ENCODE data around the gene NOX3.

Gene NOX3

DNA sequence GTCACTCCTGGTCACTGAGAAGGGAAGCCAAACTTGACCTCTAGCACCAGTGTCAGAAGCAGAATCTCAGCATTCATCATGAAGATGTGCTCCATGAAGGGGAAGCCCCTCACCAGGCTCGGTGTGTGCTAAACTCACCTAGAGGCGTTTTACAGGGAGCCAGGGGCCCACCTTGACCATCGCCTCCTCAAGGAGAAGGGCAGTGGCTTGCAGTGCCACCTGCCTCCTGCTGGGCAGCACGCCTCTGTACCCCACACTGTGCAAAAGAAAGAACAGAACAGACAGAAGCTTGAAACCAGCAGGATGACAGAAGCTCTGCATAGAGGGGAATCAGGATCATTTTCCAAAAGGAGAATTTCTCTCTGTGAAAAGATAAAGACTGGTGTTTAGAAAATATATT is 39.7 kb downstream of the NOX3 start:
- no peak for DNase-seq
- TF ChIP-seq, protein P1, sequence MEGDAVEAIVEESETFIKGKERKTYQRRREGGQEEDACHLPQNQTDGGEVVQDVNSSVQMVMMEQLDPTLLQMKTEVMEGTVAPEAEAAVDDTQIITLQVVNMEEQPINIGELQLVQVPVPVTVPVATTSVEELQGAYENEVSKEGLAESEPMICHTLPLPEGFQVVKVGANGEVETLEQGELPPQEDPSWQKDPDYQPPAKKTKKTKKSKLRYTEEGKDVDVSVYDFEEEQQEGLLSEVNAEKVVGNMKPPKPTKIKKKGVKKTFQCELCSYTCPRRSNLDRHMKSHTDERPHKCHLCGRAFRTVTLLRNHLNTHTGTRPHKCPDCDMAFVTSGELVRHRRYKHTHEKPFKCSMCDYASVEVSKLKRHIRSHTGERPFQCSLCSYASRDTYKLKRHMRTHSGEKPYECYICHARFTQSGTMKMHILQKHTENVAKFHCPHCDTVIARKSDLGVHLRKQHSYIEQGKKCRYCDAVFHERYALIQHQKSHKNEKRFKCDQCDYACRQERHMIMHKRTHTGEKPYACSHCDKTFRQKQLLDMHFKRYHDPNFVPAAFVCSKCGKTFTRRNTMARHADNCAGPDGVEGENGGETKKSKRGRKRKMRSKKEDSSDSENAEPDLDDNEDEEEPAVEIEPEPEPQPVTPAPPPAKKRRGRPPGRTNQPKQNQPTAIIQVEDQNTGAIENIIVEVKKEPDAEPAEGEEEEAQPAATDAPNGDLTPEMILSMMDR (IDR thresholded peaks at IDR 0.05; ENCODE audit: low read depth, low read length, missing control alignments) = no peak
- in situ Hi-C loops (cut with HindIII; ENCODE audit: low pct_ligation_motif_present, low sequenced_read_pairs) = no loop called here
- Histone ChIP-seq H3K27me3 (replicated peaks) (no peaks in the 10 kb centered on the region), H3K27ac (no peak overlapping the region), H3K36me3 (replicated peaks) (no peaks in the 10 kb centered on the region), H3K4me3 (ENCODE audit: low read depth, low read length) (no peak overlapping the region)

DNA sequence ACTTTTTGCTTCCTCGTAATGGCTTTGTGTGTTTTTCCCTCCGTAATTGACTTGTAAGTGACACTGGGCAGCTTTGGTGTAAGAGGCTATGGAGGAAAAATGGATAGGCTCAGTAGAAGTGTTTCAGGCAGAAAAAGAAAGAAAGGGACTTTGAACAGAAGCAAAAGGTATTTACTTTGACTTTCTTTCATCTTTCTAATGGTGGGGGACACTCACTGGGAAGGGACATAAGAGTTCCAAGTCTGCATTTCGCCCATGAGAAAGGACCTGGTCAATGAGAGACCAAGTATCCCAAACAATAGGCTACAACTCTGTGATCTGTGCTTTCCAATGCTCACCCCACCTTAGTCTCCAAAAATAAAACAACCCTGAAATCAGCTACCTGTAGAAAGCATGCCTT is 41.6 kb downstream of the NOX3 start:
- H3K4me3 ChIP-seq (ENCODE audit: low read depth, low read length) = no peak overlapping the region
- in situ Hi-C loops (cut with HindIII; ENCODE audit: low pct_ligation_motif_present, low sequenced_read_pairs) = no loop called here
- TF ChIP-seq, protein P1 (IDR thresholded peaks at IDR 0.05; ENCODE audit: low read depth, low read length, missing control alignments) = no peak

DNA sequence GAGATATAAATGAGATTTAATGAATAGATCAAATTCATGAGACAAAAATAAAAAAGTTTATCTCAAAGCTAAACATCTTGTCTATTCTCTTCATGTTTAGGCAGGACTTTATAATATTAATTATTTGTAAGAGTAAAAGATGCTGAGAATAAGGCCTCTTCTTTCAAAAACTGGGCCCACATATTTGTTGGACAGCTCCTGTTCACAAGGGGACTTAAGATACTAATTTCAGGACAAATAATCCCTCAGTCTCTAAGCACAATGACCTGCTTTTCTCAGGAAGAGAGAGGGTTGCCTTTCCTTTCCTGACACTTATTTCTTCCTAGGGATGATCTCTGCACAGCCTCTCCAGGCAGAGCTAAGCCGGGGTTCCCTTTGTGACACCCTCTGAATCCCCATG is 43.3 kb downstream of the NOX3 start:
- no peak for DNase-seq
- in situ Hi-C loops (cut with HindIII; ENCODE audit: low pct_ligation_motif_present, low sequenced_read_pairs) = no loop called here
- H3K27me3 ChIP-seq (replicated peaks) = no peaks in the 10 kb centered on the region
- no peaks in the 10 kb centered on the region for H3K36me3 ChIP-seq (replicated peaks)
- H3K27ac ChIP-seq = no peak overlapping the region
- no peak overlapping the region for H3K4me3 ChIP-seq (ENCODE audit: low read depth, low read length)
- TF ChIP-seq, protein P1 (IDR thresholded peaks at IDR 0.05; ENCODE audit: low read depth, low read length, missing control alignments) = no peak

More for the DNA sequence above, 41.6 kb downstream of the NOX3 start:
- no peak for DNase-seq
- no peaks in the 10 kb centered on the region for H3K36me3 ChIP-seq (replicated peaks)
- H3K27me3 ChIP-seq (replicated peaks) = no peaks in the 10 kb centered on the region
- H3K27ac ChIP-seq = no peak overlapping the region

DNA sequence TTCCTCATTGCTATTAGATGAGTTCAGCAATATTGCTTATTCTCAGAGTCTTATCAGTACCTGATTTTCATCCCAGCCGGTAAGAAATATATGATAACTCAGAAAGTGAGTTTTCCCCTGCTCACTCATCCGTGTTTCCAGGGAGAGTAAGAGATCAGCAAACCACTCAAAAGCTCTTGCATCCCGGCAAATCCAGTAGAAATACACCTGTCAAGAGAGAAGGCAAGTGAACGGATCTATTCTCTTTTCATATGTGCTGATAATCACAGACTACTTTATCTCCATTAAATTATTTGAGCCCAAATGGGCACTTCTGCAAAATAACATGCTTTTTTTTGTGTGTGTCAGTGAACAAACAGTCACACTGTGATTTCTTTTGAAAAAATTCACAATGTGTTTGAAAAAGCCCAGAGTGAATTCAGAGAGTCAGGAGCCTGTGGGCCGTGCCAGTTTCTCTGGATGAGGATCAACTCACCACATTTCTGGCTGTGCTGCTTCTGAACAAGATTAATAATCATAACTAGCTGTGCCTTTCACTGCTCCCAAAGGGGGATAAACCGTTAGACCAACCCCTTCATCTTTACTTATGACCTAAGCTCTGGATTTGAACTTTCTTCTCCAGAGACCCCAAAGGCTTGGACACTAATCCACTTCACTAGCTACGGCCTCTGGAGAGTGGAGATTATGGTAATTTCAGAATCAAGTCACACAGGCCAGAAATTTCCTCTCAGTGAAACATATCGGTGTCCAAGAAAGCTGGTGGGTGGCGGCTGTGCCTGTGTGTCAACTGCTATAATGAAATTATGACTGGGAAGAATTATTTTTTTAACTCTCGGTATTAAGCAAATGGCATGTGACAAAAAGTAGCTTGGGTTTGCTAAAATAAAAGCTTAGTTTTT is 44.2 kb downstream of the NOX3 start:
- no peaks in the 10 kb centered on the region for H3K27me3 ChIP-seq (replicated peaks)
- in situ Hi-C loops (cut with HindIII; ENCODE audit: low pct_ligation_motif_present, low sequenced_read_pairs) = no loop called here
- no peak for DNase-seq
- H3K27ac ChIP-seq = no peak overlapping the region
- TF ChIP-seq, protein P1 (IDR thresholded peaks at IDR 0.05; ENCODE audit: low read depth, low read length, missing control alignments) = no peak
- no peak overlapping the region for H3K4me3 ChIP-seq (ENCODE audit: low read depth, low read length)
- H3K36me3 ChIP-seq (replicated peaks) = no peaks in the 10 kb centered on the region

DNA sequence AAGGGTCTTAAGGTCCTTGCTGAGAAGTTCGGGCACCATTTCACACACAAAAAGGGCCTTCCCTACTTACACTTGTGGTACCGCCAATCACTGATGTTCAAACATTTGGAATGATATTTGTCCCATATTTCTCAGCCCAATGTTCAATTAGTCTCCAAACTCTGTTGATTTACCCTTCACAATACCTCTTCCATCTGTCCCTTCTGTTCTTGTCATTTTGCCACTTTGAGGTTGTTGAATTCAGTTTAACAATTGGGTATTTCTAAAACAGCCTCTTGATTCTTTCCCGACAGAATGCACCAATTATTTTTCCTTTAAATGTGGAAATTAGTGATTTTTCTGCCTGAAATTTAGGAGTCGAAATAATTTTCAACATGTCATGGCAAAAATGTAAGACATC is 46.2 kb downstream of the NOX3 start:
- Histone ChIP-seq H3K27me3 (replicated peaks) (no peaks in the 10 kb centered on the region), H3K4me3 (ENCODE audit: low read depth, low read length) (no peak overlapping the region), H3K36me3 (replicated peaks) (no peaks in the 10 kb centered on the region), H3K27ac (no peak overlapping the region)
- in situ Hi-C loops (cut with HindIII; ENCODE audit: low pct_ligation_motif_present, low sequenced_read_pairs) = no loop called here
- TF ChIP-seq, protein P1 (IDR thresholded peaks at IDR 0.05; ENCODE audit: low read depth, low read length, missing control alignments) = no peak
- DNase-seq = no peak
